ENCODE measurements around the gene ZNF320.

GRCh38 chr19:52922841-52923777 lies 25.7 kb upstream of the ZNF320 start, which contains the start of gene ZNF888:
- TF ChIP-seq EP300 (IDR thresholded peaks at IDR 0.05; ENCODE audit: borderline replicate concordance) = no peak
- no peak for TF ChIP-seq YY1 (IDR thresholded peaks at IDR 0.05; ENCODE audit: low read depth)
- no peak; the same call in 1 of the 2 replicates for TF ChIP-seq TAF1 (IDR thresholded peaks at IDR 0.05; ENCODE audit: low read depth)
- no peak for TF ChIP-seq REST (IDR thresholded peaks at IDR 0.05; ENCODE audit: low read depth)
- TF ChIP-seq USF1 (IDR thresholded peaks at IDR 0.05) = no peak
- TF ChIP-seq TCF12 (IDR thresholded peaks at IDR 0.05; ENCODE audit: low read depth) = peak; percentile 25; the same call in 1 of the 2 replicates
